HepG2 (cell line): Measurements from ENCODE around the gene CYP2W1. TPM values are rescaled to one million over a fixed set of nuclear protein-coding genes. Genes with fewer than 3 reads are reported as not detected.

ENCODE experiments used
- ATAC-seq: fragments of 200-7000 bp; cut with Tn5 transposase; 3 replicates; pipeline ENCODE4 v1.9.1; 2020; ENCODE audit warnings: mild to moderate bottlenecking, moderate library complexity
- BruUV-seq: library from RNA; stranded (reverse); fragments of 400-500 nt; replicated peaks from 2 replicates; lab custom pipeline; 2021; lab: Mats Ljungman, UMichigan
- CTCF ChIA-PET: fragments of 300-600 bp; formaldehyde crosslinking; extraction: SDS; loops from one replicate; lab custom pipeline; 2021; ENCODE audit warnings: low total read pairs, inconsistent platforms, low intra/inter-chr PET ratio; lab: Yijun Ruan, JAX
- POLR2A ChIA-PET: fragments of 350-600 bp; sonication (Branson Sonifier 250); formaldehyde crosslinking; loops from one replicate; lab custom pipeline; 2020; ENCODE audit warnings: antibody characterized with exemption, inconsistent platforms; lab: Yijun Ruan, JAX
- DNase-seq: peaks from one replicate; pipeline ENCODE4 v3.0.0-alpha.2; 2015; ENCODE audit warnings: low spot score
- FAIRE-seq: peaks from 3 replicates; lab custom pipeline; 2011; peaks lifted over from hg19 to GRCh38; lab: Jason Lieb, UNC
- H2AFZ ChIP-seq: one replicate; pipeline ENCODE4 v1.6.1; 2011; ENCODE audit warnings: low read length, inconsistent platforms
- H3K27ac ChIP-seq: fragments of 300-600 bp; 3 replicates; pipeline ENCODE4 v1.8.0; 2011; ENCODE audit warnings: mixed run types, mild to moderate bottlenecking, mixed read lengths, low read length, inconsistent platforms; ENCODE audit not compliant: insufficient read depth; ENCODE audit errors: extremely low read length
- H3K27me3 ChIP-seq, 2 experiments: fragments of 200-600 bp in 1 of 2; 2 replicates in 1 of 2; 3 replicates in 1 of 2; pipeline versions ENCODE4 v1.6.0 to v1.8.0; 2011; ENCODE audit warnings: low read length in 2 of 2, mild to moderate bottlenecking in 2 of 2, moderate library complexity in 2 of 2, inconsistent platforms in 1 of 2; ENCODE audit not compliant: insufficient read depth in 2 of 2, control insufficient read depth in 1 of 2
- H3K36me3 ChIP-seq, 2 experiments: fragments of 200-600 bp in 1 of 2; replicated peaks in 1 of 2; 2 replicates in 1 of 2; 3 replicates in 1 of 2; pipeline versions ENCODE4 v1.5.1 to v1.8.0; 2011; ENCODE audit warnings: low read length in 2 of 2, inconsistent platforms in 1 of 2; ENCODE audit not compliant: insufficient read depth in 2 of 2, control insufficient read depth in 1 of 2
- H3K4me1 ChIP-seq: 2 replicates; pipeline ENCODE4 v1.5.1; 2012; ENCODE audit warnings: low read length, inconsistent platforms; ENCODE audit not compliant: insufficient read depth
- H3K4me2 ChIP-seq: 2 replicates; pipeline ENCODE4 v1.6.0; 2011; ENCODE audit warnings: low read depth, low read length, inconsistent platforms
- H3K4me3 ChIP-seq, 3 experiments: fragments of 200-600 bp in 1 of 3; sonication (generic), shearing (Covaris generic) in 1 of 3; replicated peaks in 1 of 3; 2 replicates each; pipeline ENCODE4 v1.5.1; 2011 to 2016; ENCODE audit warnings: low read length in 3 of 3, inconsistent platforms in 2 of 3, low read depth in 2 of 3, mild to moderate bottlenecking in 2 of 3, control low read depth in 1 of 3, mixed read lengths in 1 of 3; ENCODE audit not compliant: insufficient read depth in 1 of 3
- H3K79me2 ChIP-seq: one replicate; pipeline ENCODE4 v1.6.1; 2011; ENCODE audit warnings: low read length, inconsistent platforms; ENCODE audit not compliant: insufficient read depth
- H3K9ac ChIP-seq: 2 replicates; pipeline ENCODE4 v1.6.0; 2011; ENCODE audit warnings: mild to moderate bottlenecking, low read depth, low read length, inconsistent platforms; ENCODE audit not compliant: insufficient read depth
- H3K9me3 ChIP-seq: 2 replicates; pipeline ENCODE4 v1.5.1; 2012; ENCODE audit warnings: mild to moderate bottlenecking, low read length
- H4K20me1 ChIP-seq: 2 replicates; pipeline ENCODE4 v1.6.0; 2011; ENCODE audit warnings: inconsistent platforms, mild to moderate bottlenecking, low read length, moderate library complexity; ENCODE audit not compliant: insufficient read depth
- CC2D1A ChIP-seq: sonication (generic); formaldehyde crosslinking; IDR thresholded peaks from 2 replicates; pipeline ENCODE4 v1.8.1; 2023; ENCODE audit warnings: mild to moderate bottlenecking, missing genetic modification reagents
- CHCHD3 ChIP-seq: sonication (generic); formaldehyde crosslinking; IDR thresholded peaks from 2 replicates; pipeline ENCODE4 v1.8.0; 2022; ENCODE audit warnings: mild to moderate bottlenecking, missing genetic modification reagents, moderate library complexity
- ESRRA ChIP-seq: sonication (generic); formaldehyde crosslinking; IDR thresholded peaks from 2 replicates; pipeline ENCODE4 v1.5.1; 2020; ENCODE audit warnings: mild to moderate bottlenecking, low read depth, missing genetic modification reagents
- HMGXB4 ChIP-seq, 2 experiments: sonication (generic) in 1 of 2; formaldehyde crosslinking in 1 of 2; IDR thresholded peaks; 2 replicates each; pipeline versions ENCODE4 v1.4.0 to v1.6.1; 2018 to 2020; ENCODE audit warnings: missing genetic modification reagents in 2 of 2, borderline replicate concordance in 1 of 2, low read depth in 1 of 2, mild to moderate bottlenecking in 1 of 2, missing biosample characterization in 1 of 2
- MAFG ChIP-seq: sonication (generic); formaldehyde crosslinking; IDR thresholded peaks from 2 replicates; pipeline ENCODE4 v1.5.1; 2020; ENCODE audit warnings: mild to moderate bottlenecking, missing genetic modification reagents
- MTF2 ChIP-seq: sonication (generic); formaldehyde crosslinking; IDR thresholded peaks from 2 replicates; pipeline ENCODE4 v1.5.0; 2020; ENCODE audit warnings: missing genetic modification reagents, borderline replicate concordance
- NFAT5 ChIP-seq: sonication (generic); formaldehyde crosslinking; IDR thresholded peaks from 2 replicates; pipeline ENCODE4 v1.4.0; 2020; ENCODE audit warnings: missing genetic modification reagents
- NFKB2 ChIP-seq: sonication (generic); formaldehyde crosslinking; IDR thresholded peaks from 2 replicates; pipeline ENCODE4 v1.4.0; 2020; ENCODE audit warnings: missing genetic modification reagents, borderline replicate concordance
- TARDBP ChIP-seq: sonication (generic); formaldehyde crosslinking; IDR thresholded peaks from 2 replicates; pipeline ENCODE4 v1.8.0; 2022; ENCODE audit warnings: mild to moderate bottlenecking, missing genetic modification reagents
- WGBS: methylation state at CpG from one replicate; pipeline ENCODE4 v1.1.6; 2017; ENCODE audit warnings: low lambda C conversion rate; 5-methylcytosine and 5-hydroxymethylcytosine counted together
- in situ Hi-C: cut with HindIII; loops from 2 replicates; pipeline ENCODE4 v1.10.0; 2017; ENCODE audit warnings: low pct_unique_long_range_greater_than_20kb; ENCODE audit not compliant: extremely low pct_ligation_motif_present
- intact Hi-C: fragments of 100-400 bp; cut with micrococcal nuclease; formaldehyde crosslinking; loops from one replicate; pipeline ENCODE4 v1.10.0; 2022; ENCODE audit not compliant: unreplicated experiment
- polyA plus RNA-seq, 8 experiments: library from polyadenylated mRNA; depleted of rRNA in 3 of 8; stranded (reverse) in 7 of 8; unstranded in 1 of 8; fragments of >200 nt; fragmentation: Illumina TruSeq in 4 of 8; extraction: Trizol in 4 of 8; gene quantifications; 2 replicates each; pipeline versions ENCODE4 v1.2.1 to v1.2.3, GENCODE V29; 2011 to 2016; ENCODE audit warnings: low read depth in 4 of 8, missing spikeins in 1 of 8, mixed read lengths in 1 of 8; ENCODE audit not compliant: insufficient read depth in 1 of 8
- total RNA-seq, 5 experiments: library from RNA; depleted of rRNA; stranded (reverse); fragments of >200 nt; fragmentation: Illumina TruSeq; extraction: Trizol; gene quantifications; 2 replicates each; pipeline ENCODE4 v1.2.3, GENCODE V29; 2016; ENCODE audit warnings: low read depth in 1 of 5
- TF ChIP-seq, protein P1 (sequence below): fragments of 450-650 bp; IDR thresholded peaks from 2 replicates; pipeline ENCODE4 v1.6.1; 2017
- TF ChIP-seq, protein P2 (sequence below): fragments of 450-650 bp; IDR thresholded peaks from 2 replicates; pipeline ENCODE4 v1.6.1; 2016

Gene CYP2W1
- total and polyA plus RNA-seq, 2 of the 13 experiments (the other 11 are each of a cell fraction or from before 2014, with no cell fraction given), result 19.5 to 31.7 TPM

GRCh38 chr7:952548-953441 lies 30.2 kb upstream of the CYP2W1 start:
- ATAC-seq (peak; percentile 16), FAIRE-seq (no peak), DNase-seq (no peak)
- H3K4me1 ChIP-seq, result peaks cover 44% of the 10 kb centered on the region
- H3K9ac ChIP-seq, result peak overlapping the region; percentile 65; the same call in 1 of the 2 replicates
- no peaks in the 10 kb centered on the region; a peak in 1 of 5 replicates for H3K36me3 ChIP-seq
- CTCF ChIA-PET, result no interaction called here
- no peak overlapping the region for H3K27ac ChIP-seq
- BruUV-seq, result no TSS peak
- WGBS, result 76% methylated on average over 12 of the region's 20 CpGs
- H2AFZ ChIP-seq, result no peak overlapping the region
- no peaks in the 10 kb centered on the region for H4K20me1 ChIP-seq
- peak overlapping the region; percentile 83 for H3K4me2 ChIP-seq
- H3K79me2 ChIP-seq, result no peaks in the 10 kb centered on the region
- in situ Hi-C loops (no loop called here), intact Hi-C loops (loop anchor here (5.0 to 10.0 kb wide), 3 partner anchors 48 to 138 kb away; partner anchors contain the start of gene GET4)
- POLR2A ChIA-PET, result interaction anchor here (0.8 to 2.9 kb wide), 6 partner anchors 14 to 204 kb away, joined by 3 to 12 read pairs (median 6); no protein-coding TSS in a partner anchor
- peak overlapping the region; percentile 59 to 81 (median 76) for H3K4me3 ChIP-seq
- no peaks in the 10 kb centered on the region for H3K9me3 ChIP-seq
- H3K27me3 ChIP-seq, result no peaks in the 10 kb centered on the region
- TF ChIP-seq, protein P1, sequence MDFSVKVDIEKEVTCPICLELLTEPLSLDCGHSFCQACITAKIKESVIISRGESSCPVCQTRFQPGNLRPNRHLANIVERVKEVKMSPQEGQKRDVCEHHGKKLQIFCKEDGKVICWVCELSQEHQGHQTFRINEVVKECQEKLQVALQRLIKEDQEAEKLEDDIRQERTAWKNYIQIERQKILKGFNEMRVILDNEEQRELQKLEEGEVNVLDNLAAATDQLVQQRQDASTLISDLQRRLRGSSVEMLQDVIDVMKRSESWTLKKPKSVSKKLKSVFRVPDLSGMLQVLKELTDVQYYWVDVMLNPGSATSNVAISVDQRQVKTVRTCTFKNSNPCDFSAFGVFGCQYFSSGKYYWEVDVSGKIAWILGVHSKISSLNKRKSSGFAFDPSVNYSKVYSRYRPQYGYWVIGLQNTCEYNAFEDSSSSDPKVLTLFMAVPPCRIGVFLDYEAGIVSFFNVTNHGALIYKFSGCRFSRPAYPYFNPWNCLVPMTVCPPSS, result no peak
- TF ChIP-seq MTF2 (CRISPR knock-in tag) (no peak), MAFG (CRISPR knock-in tag) (no peak), TARDBP (CRISPR knock-in tag) (no peak), CC2D1A (CRISPR knock-in tag) (0 out of 2 replicates have a peak, but pooled peaks have one; percentile 33), NFAT5 (0 out of 2 replicates have a peak, but pooled peaks have one; percentile 15), NFKB2 (CRISPR knock-in tag) (0 out of 2 replicates have a peak, but pooled peaks have one; percentile 29), ESRRA (no peak), CHCHD3 (CRISPR knock-in tag) (0 out of 2 replicates have a peak, but pooled peaks have one; percentile 13), HMGXB4 (CRISPR knock-in tag; IDR thresholded peaks at IDR 0.05; ENCODE audit: borderline replicate concordance in 1 of 2, low read depth in 1 of 2) (no peak)
- TF ChIP-seq, protein P2, sequence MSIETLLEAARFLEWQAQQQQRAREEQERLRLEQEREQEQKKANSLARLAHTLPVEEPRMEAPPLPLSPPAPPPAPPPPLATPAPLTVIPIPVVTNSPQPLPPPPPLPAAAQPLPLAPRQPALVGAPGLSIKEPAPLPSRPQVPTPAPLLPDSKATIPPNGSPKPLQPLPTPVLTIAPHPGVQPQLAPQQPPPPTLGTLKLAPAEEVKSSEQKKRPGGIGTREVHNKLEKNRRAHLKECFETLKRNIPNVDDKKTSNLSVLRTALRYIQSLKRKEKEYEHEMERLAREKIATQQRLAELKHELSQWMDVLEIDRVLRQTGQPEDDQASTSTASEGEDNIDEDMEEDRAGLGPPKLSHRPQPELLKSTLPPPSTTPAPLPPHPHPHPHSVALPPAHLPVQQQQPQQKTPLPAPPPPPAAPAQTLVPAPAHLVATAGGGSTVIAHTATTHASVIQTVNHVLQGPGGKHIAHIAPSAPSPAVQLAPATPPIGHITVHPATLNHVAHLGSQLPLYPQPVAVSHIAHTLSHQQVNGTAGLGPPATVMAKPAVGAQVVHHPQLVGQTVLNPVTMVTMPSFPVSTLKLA, result no peak
